GM23338 (cell line): ENCODE measurements around the gene SUV39H2. TPM values are rescaled to one million over a fixed set of nuclear protein-coding genes. Genes with fewer than 3 reads are reported as not detected.

Source experiments
- ATAC-seq: fragments of 200-7000 bp; cut with Tn5 transposase; 3 replicates; pipeline ENCODE4 v1.9.1; 2020
- DNase-seq: peaks from one replicate; pipeline ENCODE4 v3.0.0-alpha.2; 2015; ENCODE audit warnings: low spot score
- H2AFZ ChIP-seq: fragments of 200-600 bp; sonication (generic); 2 replicates; pipeline ENCODE4 v1.8.0; 2016; ENCODE audit warnings: antibody characterized with exemption, mild to moderate bottlenecking, moderate library complexity
- H3F3A ChIP-seq: fragments of 200-600 bp; sonication (generic); replicated peaks from 2 replicates; pipeline ENCODE4 v1.8.0; 2017; ENCODE audit warnings: antibody characterized with exemption, mixed run types, low read depth
- H3K27ac ChIP-seq: fragments of 200-600 bp; sonication (generic); 2 replicates; pipeline ENCODE4 v1.6.1; 2016; ENCODE audit warnings: low read depth
- H3K27me3 ChIP-seq: fragments of 200-600 bp; sonication (generic); 2 replicates; pipeline ENCODE4 v1.8.0; 2016; ENCODE audit warnings: mild to moderate bottlenecking, mixed run types, moderate library complexity; ENCODE audit not compliant: insufficient read depth
- H3K36me3 ChIP-seq: fragments of 200-600 bp; sonication (generic); 2 replicates; pipeline ENCODE4 v1.8.0; 2016; ENCODE audit warnings: mild to moderate bottlenecking; ENCODE audit not compliant: insufficient read depth
- H3K4me1 ChIP-seq: fragments of 200-600 bp; sonication (generic); 2 replicates; pipeline ENCODE4 v1.8.0; 2016; ENCODE audit warnings: mild to moderate bottlenecking, moderate library complexity; ENCODE audit not compliant: insufficient read depth
- H3K4me2 ChIP-seq: fragments of 200-600 bp; sonication (generic); 2 replicates; pipeline ENCODE4 v1.7.1; 2017; ENCODE audit warnings: mixed run types
- H3K4me3 ChIP-seq: fragments of 200-600 bp; sonication (generic); 2 replicates; pipeline ENCODE4 v1.6.1; 2016; ENCODE audit warnings: mixed run types
- H3K79me2 ChIP-seq: fragments of 200-600 bp; sonication (generic); replicated peaks from 2 replicates; pipeline ENCODE4 v1.8.0; 2017; ENCODE audit warnings: mild to moderate bottlenecking; ENCODE audit not compliant: insufficient read depth
- H3K9me2 ChIP-seq: fragments of 200-600 bp; sonication (generic); 2 replicates; pipeline ENCODE4 v1.8.0; 2017; ENCODE audit not compliant: insufficient read depth
- H4K20me1 ChIP-seq: fragments of 200-600 bp; sonication (generic); replicated peaks from 2 replicates; pipeline ENCODE4 v1.8.0; 2017; ENCODE audit warnings: mild to moderate bottlenecking; ENCODE audit not compliant: insufficient read depth
- H3K27ac Mint-ChIP-seq: 2 replicates; pipeline ENCODE4 v1.8.0; 2020; ENCODE audit warnings: inconsistent platforms, mild to moderate bottlenecking, moderate library complexity, mixed read lengths
- H3K27me3 Mint-ChIP-seq: 3 replicates; pipeline ENCODE4 v1.8.0; 2022; ENCODE audit warnings: low read depth, mild to moderate bottlenecking, moderate library complexity, mixed read lengths, inconsistent platforms; ENCODE audit not compliant: insufficient read depth, poor library complexity
- H3K36me3 Mint-ChIP-seq: 3 replicates; pipeline ENCODE4 v1.8.0; 2021; ENCODE audit warnings: low read depth, mild to moderate bottlenecking, inconsistent platforms, moderate library complexity, mixed read lengths
- H3K4me1 Mint-ChIP-seq: 3 replicates; pipeline ENCODE4 v1.8.0; 2020; ENCODE audit warnings: mild to moderate bottlenecking, inconsistent platforms, mixed read lengths
- H3K4me3 Mint-ChIP-seq: 3 replicates; pipeline ENCODE4 v1.8.0; 2021; ENCODE audit warnings: moderate library complexity, mild to moderate bottlenecking, inconsistent platforms, mixed read lengths
- H3K9me3 Mint-ChIP-seq: 3 replicates; pipeline ENCODE4 v1.8.0; 2020; ENCODE audit warnings: moderate library complexity, mild to moderate bottlenecking, inconsistent platforms, mixed read lengths
- CREB1 ChIP-seq: fragments of 250-450 bp; sonication (Bioruptor Pico); IDR thresholded peaks from 2 replicates; pipeline ENCODE4 v1.5.0; 2020; ENCODE audit warnings: low read depth, mild to moderate bottlenecking, moderate library complexity
- EZH2 ChIP-seq: fragments of 200-600 bp; sonication (generic); IDR thresholded peaks from one replicate; pipeline ENCODE4 v1.8.0; 2017; ENCODE audit warnings: antibody characterized with exemption, mild to moderate bottlenecking, low read depth; ENCODE audit not compliant: unreplicated experiment
- EZH2phosphoT487 ChIP-seq: fragments of 200-600 bp; sonication (generic); IDR thresholded peaks from one replicate; pipeline ENCODE4 v1.8.1; 2018; ENCODE audit warnings: antibody characterized with exemption; ENCODE audit not compliant: unreplicated experiment
- POLR2AphosphoS5 ChIP-seq: IDR thresholded peaks from 2 replicates; pipeline ENCODE4 v1.6.1; 2016; ENCODE audit warnings: antibody characterized with exemption, low read depth
- STAT1 ChIP-seq: IDR thresholded peaks from one replicate; pipeline ENCODE4 v1.6.1; 2016; ENCODE audit warnings: antibody characterized with exemption; ENCODE audit not compliant: unreplicated experiment
- ZNF114 ChIP-seq: fragments of 250-450 bp; sonication (Bioruptor Pico); IDR thresholded peaks from 2 replicates; pipeline ENCODE4 v1.5.0; 2020; ENCODE audit warnings: mild to moderate bottlenecking, moderate library complexity
- ZNF331 ChIP-seq: fragments of 250-450 bp; sonication (Bioruptor Pico); IDR thresholded peaks from 2 replicates; pipeline ENCODE4 v1.5.0; 2020; ENCODE audit warnings: low read depth, mild to moderate bottlenecking, moderate library complexity
- polyA plus RNA-seq: library from polyadenylated mRNA; unstranded; fragments of >200 nt; fragmentation: Nextera tagmentation; extraction: Ambion mirVana; gene quantifications from 2 replicates; pipeline ENCODE4 v1.2.1, GENCODE V29; 2016
- total RNA-seq: library from RNA; depleted of rRNA; stranded (reverse); fragments of >200 nt; shearing (Covaris generic); gene quantifications from 2 replicates; pipeline ENCODE4 v1.2.3, GENCODE V29; 2014
- TF ChIP-seq, protein P1 (sequence below): IDR thresholded peaks from one replicate; pipeline ENCODE4 v1.6.1; 2018; ENCODE audit warnings: antibody characterized with exemption; ENCODE audit not compliant: unreplicated experiment
- TF ChIP-seq, protein P2 (sequence below), 2 experiments: fragments of 200-600 bp in 1 of 2; sonication (generic) in 1 of 2; conservative IDR thresholded peaks; 2 replicates each; pipeline versions ENCODE4 v1.5.1 to v1.6.1; 2016 to 2017; ENCODE audit warnings: antibody characterized with exemption in 2 of 2, low read depth in 2 of 2, mild to moderate bottlenecking in 2 of 2, moderate library complexity in 1 of 2

Gene SUV39H2
- total and polyA plus RNA-seq, 2 experiments from 2014 or later: 33.3 to 59.1 TPM

DNA sequence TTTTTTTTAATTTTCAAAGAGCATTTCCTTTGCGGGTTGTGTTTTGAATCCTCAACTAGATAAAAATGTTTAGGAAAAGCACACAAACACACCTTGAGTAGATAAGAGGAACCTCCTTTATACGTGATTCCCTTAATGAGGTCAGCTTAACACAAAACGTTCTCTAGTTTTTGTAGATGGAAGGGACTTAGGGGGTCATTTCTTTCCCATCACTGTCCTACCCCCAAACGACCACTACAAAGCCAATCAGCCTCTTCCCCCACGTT is 1.2 kb downstream of the SUV39H2 start:
- no peak overlapping the region for H3K27ac ChIP-seq

DNA sequence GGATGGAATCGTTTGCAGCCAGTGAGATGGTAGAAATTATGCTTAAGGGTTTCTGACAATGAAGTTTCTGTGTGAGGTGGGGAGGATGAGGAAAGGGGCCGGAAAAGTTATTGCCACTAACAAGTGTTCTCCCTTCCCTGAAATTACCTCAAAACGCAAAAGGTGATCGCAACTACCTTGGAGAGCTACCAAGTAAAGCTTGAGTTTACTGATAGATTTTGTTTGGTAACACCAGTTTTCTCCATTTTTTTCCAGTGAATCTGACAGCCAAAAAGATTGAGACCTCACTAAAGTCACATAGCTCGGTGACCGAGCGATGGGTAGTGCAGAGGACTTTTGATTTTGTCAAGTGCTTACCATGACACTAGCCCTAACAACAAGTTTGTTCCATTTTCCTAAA is 1.6 kb downstream of the SUV39H2 start:
- Histone ChIP-seq H3K79me2 (peaks cover 74% of the 10 kb centered on the region), H3K36me3 (no peaks in the 10 kb centered on the region; the same call in 1 of the 2 replicates), H3K9me2 (no peaks in the 10 kb centered on the region), H3F3A (no peaks in the 10 kb centered on the region), H3K4me2 (peak overlapping the region; percentile 70), H3K27ac (no peak overlapping the region), H4K20me1 (peaks cover 35% of the 10 kb centered on the region), H3K27me3 (no peaks in the 10 kb centered on the region), H2AFZ (no peak overlapping the region), H3K4me1 (peaks cover 27% of the 10 kb centered on the region), H3K4me3 (peak overlapping the region; percentile 73)
- H3K4me1 Mint-ChIP-seq: peaks cover 36% of the 10 kb centered on the region
- H3K9me3 Mint-ChIP-seq: no peaks in the 10 kb centered on the region
- no peak overlapping the region; the same call in 1 of the 2 replicates for H3K27ac Mint-ChIP-seq
- H3K4me3 Mint-ChIP-seq: peak overlapping the region; percentile 99
- no peak for ATAC-seq
- H3K36me3 Mint-ChIP-seq: peaks cover 8% of the 10 kb centered on the region
- no peak for TF ChIP-seq STAT1
- TF ChIP-seq, protein P1, sequence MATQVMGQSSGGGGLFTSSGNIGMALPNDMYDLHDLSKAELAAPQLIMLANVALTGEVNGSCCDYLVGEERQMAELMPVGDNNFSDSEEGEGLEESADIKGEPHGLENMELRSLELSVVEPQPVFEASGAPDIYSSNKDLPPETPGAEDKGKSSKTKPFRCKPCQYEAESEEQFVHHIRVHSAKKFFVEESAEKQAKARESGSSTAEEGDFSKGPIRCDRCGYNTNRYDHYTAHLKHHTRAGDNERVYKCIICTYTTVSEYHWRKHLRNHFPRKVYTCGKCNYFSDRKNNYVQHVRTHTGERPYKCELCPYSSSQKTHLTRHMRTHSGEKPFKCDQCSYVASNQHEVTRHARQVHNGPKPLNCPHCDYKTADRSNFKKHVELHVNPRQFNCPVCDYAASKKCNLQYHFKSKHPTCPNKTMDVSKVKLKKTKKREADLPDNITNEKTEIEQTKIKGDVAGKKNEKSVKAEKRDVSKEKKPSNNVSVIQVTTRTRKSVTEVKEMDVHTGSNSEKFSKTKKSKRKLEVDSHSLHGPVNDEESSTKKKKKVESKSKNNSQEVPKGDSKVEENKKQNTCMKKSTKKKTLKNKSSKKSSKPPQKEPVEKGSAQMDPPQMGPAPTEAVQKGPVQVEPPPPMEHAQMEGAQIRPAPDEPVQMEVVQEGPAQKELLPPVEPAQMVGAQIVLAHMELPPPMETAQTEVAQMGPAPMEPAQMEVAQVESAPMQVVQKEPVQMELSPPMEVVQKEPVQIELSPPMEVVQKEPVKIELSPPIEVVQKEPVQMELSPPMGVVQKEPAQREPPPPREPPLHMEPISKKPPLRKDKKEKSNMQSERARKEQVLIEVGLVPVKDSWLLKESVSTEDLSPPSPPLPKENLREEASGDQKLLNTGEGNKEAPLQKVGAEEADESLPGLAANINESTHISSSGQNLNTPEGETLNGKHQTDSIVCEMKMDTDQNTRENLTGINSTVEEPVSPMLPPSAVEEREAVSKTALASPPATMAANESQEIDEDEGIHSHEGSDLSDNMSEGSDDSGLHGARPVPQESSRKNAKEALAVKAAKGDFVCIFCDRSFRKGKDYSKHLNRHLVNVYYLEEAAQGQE: peak; percentile 69
- peaks cover 5% of the 10 kb centered on the region for H3K27me3 Mint-ChIP-seq
- peak; percentile 40 for DNase-seq

More for the DNA sequence above, 1.2 kb downstream of the SUV39H2 start:
- H3F3A ChIP-seq: no peaks in the 10 kb centered on the region
- peaks cover 32% of the 10 kb centered on the region for H4K20me1 ChIP-seq
- Mint-ChIP-seq H3K36me3 (peaks cover 8% of the 10 kb centered on the region), H3K9me3 (no peaks in the 10 kb centered on the region), H3K4me1 (peaks cover 36% of the 10 kb centered on the region), H3K4me3 (peak overlapping the region; percentile 99), H3K27ac (no peak overlapping the region; the same call in 1 of the 2 replicates), H3K27me3 (peaks cover 5% of the 10 kb centered on the region)
- H3K4me3 ChIP-seq: peak overlapping the region; percentile 73
- H3K4me2 ChIP-seq: peak overlapping the region; percentile 70
- no peaks in the 10 kb centered on the region; the same call in 1 of the 2 replicates for H3K36me3 ChIP-seq
- no peak overlapping the region for H2AFZ ChIP-seq
- ATAC-seq (no peak), DNase-seq (peak; percentile 8)
- H3K4me1 ChIP-seq: peaks cover 27% of the 10 kb centered on the region
- no peaks in the 10 kb centered on the region for H3K9me2 ChIP-seq
- peaks cover 70% of the 10 kb centered on the region for H3K79me2 ChIP-seq
- no peaks in the 10 kb centered on the region for H3K27me3 ChIP-seq
- no peak for TF ChIP-seq CREB1 (CRISPR knock-in tag)
- TF ChIP-seq EZH2: no peak

DNA sequence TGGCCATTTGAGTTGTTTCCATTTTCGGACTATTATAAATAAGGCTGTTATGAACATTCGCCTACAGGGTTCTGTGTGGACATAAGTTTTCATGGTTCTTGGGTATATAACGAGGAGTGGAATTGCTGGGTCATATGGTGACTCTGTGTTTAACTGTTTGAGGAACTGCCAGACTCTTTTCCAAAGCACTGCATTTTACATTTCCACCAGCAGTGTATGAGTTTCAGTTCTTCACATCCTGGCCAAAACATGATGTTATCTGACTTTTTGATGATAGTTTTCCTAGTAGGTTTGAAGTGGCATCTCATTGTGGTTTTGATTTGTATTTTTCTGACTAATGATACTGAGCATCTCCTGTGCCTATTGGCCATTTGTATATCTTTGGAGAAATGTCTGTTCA is 5.4 kb downstream of the SUV39H2 start:
- Histone ChIP-seq H3K4me2 (no peak overlapping the region), H2AFZ (no peak overlapping the region), H3K27ac (no peak overlapping the region), H3K27me3 (no peaks in the 10 kb centered on the region), H3K79me2 (peaks cover 100% of the 10 kb centered on the region), H3K9me2 (no peaks in the 10 kb centered on the region), H3K4me1 (peaks cover 9% of the 10 kb centered on the region; the same call in 1 of the 2 replicates), H4K20me1 (peaks cover 70% of the 10 kb centered on the region), H3K36me3 (peaks cover 7% of the 10 kb centered on the region), H3K4me3 (no peak overlapping the region), H3F3A (no peaks in the 10 kb centered on the region)
- H3K9me3 Mint-ChIP-seq: no peaks in the 10 kb centered on the region
- H3K27ac Mint-ChIP-seq: no peak overlapping the region
- H3K36me3 Mint-ChIP-seq: peaks cover 8% of the 10 kb centered on the region
- DNase-seq (no peak), ATAC-seq (no peak)
- no peak overlapping the region for H3K4me3 Mint-ChIP-seq
- peaks cover 21% of the 10 kb centered on the region; the same call in 2 of the 3 replicates for H3K4me1 Mint-ChIP-seq
- peaks cover 5% of the 10 kb centered on the region for H3K27me3 Mint-ChIP-seq
- TF ChIP-seq STAT1 (no peak), EZH2phosphoT487 (no peak), POLR2AphosphoS5 (no peak), ZNF114 (no peak), EZH2 (no peak), ZNF331 (CRISPR knock-in tag) (no peak), CREB1 (CRISPR knock-in tag) (no peak)
- TF ChIP-seq, protein P1: no peak
- TF ChIP-seq, protein P2, sequence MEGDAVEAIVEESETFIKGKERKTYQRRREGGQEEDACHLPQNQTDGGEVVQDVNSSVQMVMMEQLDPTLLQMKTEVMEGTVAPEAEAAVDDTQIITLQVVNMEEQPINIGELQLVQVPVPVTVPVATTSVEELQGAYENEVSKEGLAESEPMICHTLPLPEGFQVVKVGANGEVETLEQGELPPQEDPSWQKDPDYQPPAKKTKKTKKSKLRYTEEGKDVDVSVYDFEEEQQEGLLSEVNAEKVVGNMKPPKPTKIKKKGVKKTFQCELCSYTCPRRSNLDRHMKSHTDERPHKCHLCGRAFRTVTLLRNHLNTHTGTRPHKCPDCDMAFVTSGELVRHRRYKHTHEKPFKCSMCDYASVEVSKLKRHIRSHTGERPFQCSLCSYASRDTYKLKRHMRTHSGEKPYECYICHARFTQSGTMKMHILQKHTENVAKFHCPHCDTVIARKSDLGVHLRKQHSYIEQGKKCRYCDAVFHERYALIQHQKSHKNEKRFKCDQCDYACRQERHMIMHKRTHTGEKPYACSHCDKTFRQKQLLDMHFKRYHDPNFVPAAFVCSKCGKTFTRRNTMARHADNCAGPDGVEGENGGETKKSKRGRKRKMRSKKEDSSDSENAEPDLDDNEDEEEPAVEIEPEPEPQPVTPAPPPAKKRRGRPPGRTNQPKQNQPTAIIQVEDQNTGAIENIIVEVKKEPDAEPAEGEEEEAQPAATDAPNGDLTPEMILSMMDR (conservative IDR thresholded peaks at IDR 0.05; ENCODE audit: low read depth in 2 of 2): no peak
